AG09319 (cell line): Measurements from ENCODE around the gene MAGEB3.
"Not testable (repeated sequence)": the region's sequence is repeated elsewhere in the genome, so short reads cannot be mapped to it uniquely, and the experiment has no call there.

Experiments
- DNase-seq: peaks from one replicate; pipeline ENCODE4 v3.0.0-alpha.2; 2010; ENCODE audit warnings: low read depth; ENCODE audit errors: extremely low read depth
- TF ChIP-seq, protein P1 (sequence below): IDR thresholded peaks from 2 replicates; pipeline ENCODE4 v1.5.1; 2011; ENCODE audit warnings: low read depth, mild to moderate bottlenecking, inconsistent platforms, low read length, moderate library complexity

Gene MAGEB3, protein sequence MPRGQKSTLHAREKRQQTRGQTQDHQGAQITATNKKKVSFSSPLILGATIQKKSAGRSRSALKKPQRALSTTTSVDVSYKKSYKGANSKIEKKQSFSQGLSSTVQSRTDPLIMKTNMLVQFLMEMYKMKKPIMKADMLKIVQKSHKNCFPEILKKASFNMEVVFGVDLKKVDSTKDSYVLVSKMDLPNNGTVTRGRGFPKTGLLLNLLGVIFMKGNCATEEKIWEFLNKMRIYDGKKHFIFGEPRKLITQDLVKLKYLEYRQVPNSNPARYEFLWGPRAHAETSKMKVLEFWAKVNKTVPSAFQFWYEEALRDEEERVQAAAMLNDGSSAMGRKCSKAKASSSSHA

DNA sequence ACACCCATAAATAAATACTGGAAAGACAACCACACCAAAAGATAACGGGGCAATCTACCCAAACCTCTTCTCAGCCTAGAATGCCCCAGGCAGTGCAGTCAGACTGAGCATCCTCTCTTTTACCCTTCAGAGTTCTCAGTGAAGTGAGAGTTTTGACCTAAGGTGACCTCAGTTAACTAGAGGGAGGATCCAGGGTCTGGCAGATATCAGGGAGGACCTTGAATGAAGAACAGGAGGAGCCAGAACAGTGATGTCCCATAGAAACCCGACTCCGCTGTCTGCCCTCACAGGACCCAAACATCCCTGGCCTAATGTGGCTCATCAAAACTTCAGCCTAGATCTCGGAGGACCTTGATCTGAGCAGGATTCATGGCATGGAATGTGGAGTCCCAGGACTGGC, at the start of gene MAGEB3:
Gene MAGEB3 (plus strand): TSS at position 263 of the 400 bp plus-strand sequence. CDS start 5,268 bp downstream, outside the sequence.
- DNase-seq, result no peak
- TF ChIP-seq, protein P1, sequence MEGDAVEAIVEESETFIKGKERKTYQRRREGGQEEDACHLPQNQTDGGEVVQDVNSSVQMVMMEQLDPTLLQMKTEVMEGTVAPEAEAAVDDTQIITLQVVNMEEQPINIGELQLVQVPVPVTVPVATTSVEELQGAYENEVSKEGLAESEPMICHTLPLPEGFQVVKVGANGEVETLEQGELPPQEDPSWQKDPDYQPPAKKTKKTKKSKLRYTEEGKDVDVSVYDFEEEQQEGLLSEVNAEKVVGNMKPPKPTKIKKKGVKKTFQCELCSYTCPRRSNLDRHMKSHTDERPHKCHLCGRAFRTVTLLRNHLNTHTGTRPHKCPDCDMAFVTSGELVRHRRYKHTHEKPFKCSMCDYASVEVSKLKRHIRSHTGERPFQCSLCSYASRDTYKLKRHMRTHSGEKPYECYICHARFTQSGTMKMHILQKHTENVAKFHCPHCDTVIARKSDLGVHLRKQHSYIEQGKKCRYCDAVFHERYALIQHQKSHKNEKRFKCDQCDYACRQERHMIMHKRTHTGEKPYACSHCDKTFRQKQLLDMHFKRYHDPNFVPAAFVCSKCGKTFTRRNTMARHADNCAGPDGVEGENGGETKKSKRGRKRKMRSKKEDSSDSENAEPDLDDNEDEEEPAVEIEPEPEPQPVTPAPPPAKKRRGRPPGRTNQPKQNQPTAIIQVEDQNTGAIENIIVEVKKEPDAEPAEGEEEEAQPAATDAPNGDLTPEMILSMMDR, result no peak

DNA sequence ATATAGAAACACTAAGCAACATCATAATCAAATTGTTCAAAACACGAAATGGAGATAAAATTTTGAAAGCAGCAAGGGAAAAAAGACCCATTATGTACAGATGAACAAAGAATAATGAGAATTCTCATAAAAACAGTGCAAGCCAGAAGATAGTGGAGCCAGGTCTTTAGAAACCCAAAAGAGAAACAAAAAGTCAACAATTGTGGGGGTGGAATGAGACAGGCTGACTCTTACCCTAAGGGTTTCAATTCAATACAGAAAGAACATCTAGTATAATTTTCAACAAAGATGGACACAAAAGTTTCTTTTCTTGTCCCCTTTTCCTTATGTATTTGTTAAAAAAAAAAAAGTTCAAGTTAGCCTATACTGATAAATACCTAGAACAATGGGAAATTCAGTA, 49.1 kb upstream of the MAGEB3 start:
- DNase-seq, result no peak
- TF ChIP-seq, protein P1, result no peak

DNA sequence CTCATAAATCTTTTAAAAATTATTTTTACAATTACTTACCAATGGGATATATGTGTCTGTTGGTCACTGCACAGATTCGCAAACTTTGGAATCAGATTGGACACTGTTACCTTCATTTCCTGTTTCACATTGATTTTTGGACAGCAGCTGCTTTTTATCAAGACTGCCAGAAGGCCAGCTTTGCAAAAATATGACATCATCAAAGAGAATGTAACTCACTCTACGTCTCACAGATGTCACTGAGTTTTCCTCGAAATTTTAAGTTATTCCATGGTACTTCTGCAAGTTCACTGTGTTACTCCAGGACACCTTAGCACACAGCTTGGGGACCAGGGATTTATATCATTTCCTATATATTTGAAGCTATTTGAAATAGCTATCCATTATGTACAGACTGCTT, 46.9 kb upstream of the MAGEB3 start:
- no peak for DNase-seq
- TF ChIP-seq, protein P1, result no peak

DNA sequence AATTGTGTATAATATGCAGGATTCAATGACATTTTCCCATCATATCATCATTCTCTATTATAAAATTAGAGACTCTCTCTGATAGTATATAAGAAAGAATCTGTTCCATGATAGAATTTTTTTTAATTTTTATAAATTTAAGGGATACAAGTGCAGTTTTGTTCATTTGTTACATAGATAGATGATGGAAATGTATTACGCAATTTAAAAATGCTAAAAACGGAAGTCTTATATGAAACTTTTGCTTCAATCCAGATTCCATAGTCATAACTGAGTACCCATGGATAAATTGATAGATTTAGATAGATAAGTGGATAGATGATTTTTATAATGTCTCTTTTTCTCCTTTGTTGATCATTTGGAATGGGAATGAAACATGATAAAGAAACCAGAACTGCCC, 40.0 kb upstream of the MAGEB3 start:
- no peak for DNase-seq
- TF ChIP-seq, protein P1, result no peak

DNA sequence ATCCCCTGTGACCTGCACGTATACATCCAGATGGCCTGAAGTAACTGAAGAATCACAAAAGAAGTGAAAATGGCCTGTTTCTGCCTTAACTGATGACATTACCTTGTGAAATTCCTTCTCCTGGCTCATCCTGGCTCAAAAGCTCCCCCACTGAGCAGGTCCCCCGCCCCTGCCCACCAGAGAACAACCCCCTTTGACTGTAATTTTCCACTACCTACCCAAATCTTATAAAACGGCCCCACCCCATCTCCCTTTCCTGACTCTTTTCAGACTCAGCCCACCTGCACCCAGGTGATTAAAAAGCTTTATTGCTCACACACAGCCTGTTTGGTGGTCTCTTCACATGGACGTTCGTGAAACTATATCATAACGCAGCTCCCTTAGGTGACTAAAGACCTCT, 36.5 kb upstream of the MAGEB3 start:
- not testable (repeated sequence) for DNase-seq

DNA sequence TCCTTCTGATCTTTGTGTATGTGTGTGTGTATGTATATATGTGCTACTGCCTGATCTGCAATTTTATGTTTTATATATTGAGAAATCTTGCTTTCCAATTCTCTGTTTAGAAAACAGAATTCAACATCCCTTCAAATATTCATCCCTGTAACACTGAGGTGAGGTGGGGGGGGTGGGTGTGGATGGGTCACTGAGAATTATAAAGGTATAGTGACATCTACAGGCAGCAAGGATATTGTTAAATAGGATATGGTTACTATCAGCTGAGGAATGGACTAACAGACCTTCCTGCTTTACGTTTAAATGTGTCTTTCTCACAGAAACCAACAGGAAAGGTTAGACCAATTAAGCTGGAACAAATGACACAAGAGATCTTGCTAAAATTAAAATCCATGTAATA, 34.1 kb upstream of the MAGEB3 start:
- DNase-seq, result no peak
- TF ChIP-seq, protein P1, result no peak; the same call in 1 of the 2 replicates

DNA sequence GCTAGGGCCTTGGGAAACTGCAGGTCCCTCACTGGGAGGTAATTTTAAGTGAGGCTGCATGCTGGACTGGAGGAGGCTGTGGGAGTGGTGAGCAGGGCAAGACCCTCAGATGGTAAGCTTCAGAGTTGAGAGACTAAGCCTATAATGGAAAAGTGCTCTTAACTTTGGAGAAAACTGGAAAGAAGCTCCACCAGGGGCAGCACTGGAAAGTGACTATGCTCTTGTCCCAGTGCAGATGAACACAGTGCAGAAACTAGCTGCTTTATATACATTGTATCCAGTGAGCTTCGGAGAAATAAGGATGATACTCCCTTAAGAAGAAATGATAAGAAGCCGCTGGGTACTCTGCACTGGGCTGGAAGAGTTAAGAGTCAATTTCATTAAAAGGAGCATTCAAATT, 18.3 kb upstream of the MAGEB3 start:
- no peak for DNase-seq
- TF ChIP-seq, protein P1, result no peak

DNA sequence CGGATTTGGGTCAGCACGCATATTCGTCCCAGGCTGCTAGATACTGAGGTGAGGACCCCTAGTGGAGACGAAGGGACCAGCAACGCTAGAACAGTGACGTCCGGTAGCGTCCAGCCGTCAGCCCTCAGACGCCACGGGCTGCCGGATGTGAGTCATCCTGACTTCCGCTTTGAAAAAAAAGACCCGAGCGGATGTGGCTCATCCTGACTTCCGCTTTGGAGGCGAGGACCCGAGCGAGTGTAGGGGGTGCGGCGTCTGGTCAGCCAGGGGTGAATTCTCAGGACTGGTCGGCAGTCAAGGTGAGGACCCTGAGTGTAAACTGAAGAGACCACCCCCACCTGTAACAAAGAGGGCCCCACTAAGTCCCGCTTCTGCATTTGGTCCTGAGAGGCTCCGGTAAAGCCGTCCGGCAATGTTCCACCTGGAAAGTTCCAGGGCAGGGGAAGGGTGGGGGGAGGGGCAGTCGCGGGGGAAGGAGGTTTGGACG, 15.1 kb upstream of the MAGEB3 start, which contains the start of gene MAGEB2:
Gene MAGEB2 (plus strand): TSS at position 207 of the 487 bp plus-strand sequence. CDS start 3,018 bp downstream, outside the sequence.
- no peak for DNase-seq
- TF ChIP-seq, protein P1, result no peak; the same call in 1 of the 2 replicates
